SKM-1 (cell line): ENCODE results near the gene TEAD3.

Experiments
- DNase-seq: peaks from one replicate; lab custom pipeline; 2025; ENCODE audit not compliant: unreplicated experiment; lab: John Stamatoyannopoulos, UW

TEAD3 gene

GRCh38 chr6:35427435-35427834, 69.4 kb downstream of the TEAD3 start:
- DNase-seq, result no peak

- DNase-seq, result peak; percentile 53
Observed at GRCh38 chr6:35426074-35426473, 70.8 kb downstream of the TEAD3 start.

GRCh38 chr6:35425284-35425683, 71.6 kb downstream of the TEAD3 start:
- no peak for DNase-seq
